GM12878 (cell line): ENCODE data around the gene TPK1. TPM values are rescaled to one million over a fixed set of nuclear protein-coding genes. Genes with fewer than 3 reads are reported as not detected.

Experiments
- ATAC-seq: fragments of 200-7000 bp; cut with Tn5 transposase; 3 replicates; pipeline ENCODE4 v1.9.1; 2020; ENCODE audit warnings: mild to moderate bottlenecking, moderate library complexity
- BruUV-seq: library from RNA; stranded (reverse); fragments of 400-500 nt; replicated peaks from 2 replicates; lab custom pipeline; 2021; lab: Mats Ljungman, UMichigan
- CTCF ChIA-PET: fragments of 300-600 bp; sonication (Branson Sonifier 250); formaldehyde crosslinking; extraction: SDS; loops from one replicate; lab custom pipeline; 2021; ENCODE audit warnings: inconsistent platforms; lab: Yijun Ruan, JAX
- POLR2A ChIA-PET: fragments of 350-600 bp; formaldehyde crosslinking; extraction: SDS; loops from one replicate; lab custom pipeline; 2021; ENCODE audit warnings: inconsistent platforms; lab: Charles Lee
- RAD21 ChIA-PET: fragments of 300-600 bp; sonication (Branson Sonifier 250); formaldehyde crosslinking; loops from one replicate; lab custom pipeline; 2023; ENCODE audit warnings: antibody characterized with exemption; ENCODE audit not compliant: unreplicated experiment; lab: Charles Lee
- SMC1A ChIA-PET: fragments of 300-600 bp; sonication (Branson Sonifier 250); formaldehyde crosslinking; loops from one replicate; lab custom pipeline; 2023; ENCODE audit not compliant: unreplicated experiment, uncharacterized antibody; lab: Charles Lee
- DNase-seq: peaks from one replicate; pipeline ENCODE4 v3.0.0-alpha.2; 2011; ENCODE audit warnings: low read depth, low spot score
- FAIRE-seq: peaks from 3 replicates; lab custom pipeline; 2011; peaks lifted over from hg19 to GRCh38; lab: Jason Lieb, UNC
- H2AFZ ChIP-seq: 2 replicates; pipeline ENCODE4 v1.6.0; 2011; ENCODE audit warnings: low read depth, low read length, control low read depth; ENCODE audit not compliant: control insufficient read depth
- H3K27ac ChIP-seq: 2 replicates; pipeline ENCODE4 v1.5.1; 2011; ENCODE audit warnings: control low read depth; ENCODE audit not compliant: control insufficient read depth, insufficient read depth
- H3K27me3 ChIP-seq, 2 experiments: replicated peaks in 1 of 2; 2 replicates each; pipeline versions ENCODE4 v1.6.0 to v1.6.1; 2011; ENCODE audit warnings: low read length in 1 of 2; ENCODE audit not compliant: control insufficient read depth in 2 of 2, insufficient read depth in 2 of 2
- H3K36me3 ChIP-seq, 2 experiments: 2 replicates each; pipeline ENCODE4 v1.5.1; 2011; ENCODE audit warnings: low read length in 1 of 2; ENCODE audit not compliant: control insufficient read depth in 2 of 2, insufficient read depth in 2 of 2
- H3K4me1 ChIP-seq: 2 replicates; pipeline ENCODE4 v1.6.1; 2011; ENCODE audit warnings: mild to moderate bottlenecking, low read length, moderate library complexity, mixed read lengths; ENCODE audit not compliant: control insufficient read depth, insufficient read depth
- H3K4me2 ChIP-seq: 2 replicates; pipeline ENCODE4 v1.6.0; 2011; ENCODE audit warnings: control low read depth; ENCODE audit not compliant: control insufficient read depth, insufficient read depth
- H3K4me3 ChIP-seq: fragments of 200-600 bp; sonication (generic); 2 replicates; pipeline ENCODE4 v1.5.1; 2016
- H3K79me2 ChIP-seq: 2 replicates; pipeline ENCODE4 v1.6.0; 2011; ENCODE audit warnings: low read length; ENCODE audit not compliant: control insufficient read depth, insufficient read depth
- H3K9ac ChIP-seq: 2 replicates; pipeline ENCODE4 v1.8.0; 2011; ENCODE audit warnings: low read length, control low read depth, mixed read lengths; ENCODE audit not compliant: control insufficient read depth, insufficient read depth
- H3K9me3 ChIP-seq: replicated peaks from 3 replicates; pipeline ENCODE4 v1.5.1; 2011; ENCODE audit warnings: mild to moderate bottlenecking, low read length; ENCODE audit not compliant: control insufficient read depth, insufficient read depth
- H4K20me1 ChIP-seq: 2 replicates; pipeline ENCODE4 v1.6.0; 2011; ENCODE audit not compliant: control insufficient read depth, insufficient read depth
- PBX3 ChIP-seq: IDR thresholded peaks from 2 replicates; pipeline ENCODE4 v1.6.1; 2011; ENCODE audit warnings: mild to moderate bottlenecking, low read depth, low read length, moderate library complexity; ENCODE audit not compliant: insufficient replicate concordance
- PKNOX1 ChIP-seq: fragments of 450-650 bp; IDR thresholded peaks from 2 replicates; pipeline ENCODE4 v1.6.1; 2016; ENCODE audit warnings: mild to moderate bottlenecking
- RBBP5 ChIP-seq: fragments of 200-600 bp; sonication (generic); conservative IDR thresholded peaks from 2 replicates; pipeline ENCODE4 v1.6.1; 2016
- SIX5 ChIP-seq: IDR thresholded peaks from 2 replicates; pipeline ENCODE4 v1.6.1; 2011; ENCODE audit warnings: mild to moderate bottlenecking, low read depth, low read length, moderate library complexity; ENCODE audit not compliant: severe bottlenecking
- SREBF2 ChIP-seq: IDR thresholded peaks from 2 replicates; pipeline ENCODE4 v1.6.1; 2012; ENCODE audit warnings: mild to moderate bottlenecking, low read length
- STAT1 ChIP-seq: fragments of 450-650 bp; conservative IDR thresholded peaks from 2 replicates; pipeline ENCODE4 v1.6.1; 2014; ENCODE audit warnings: antibody characterized with exemption, mild to moderate bottlenecking
- YBX1 ChIP-seq: fragments of 450-650 bp; IDR thresholded peaks from 2 replicates; pipeline ENCODE4 v1.6.1; 2016; ENCODE audit warnings: antibody characterized with exemption
- WGBS: methylation state at CpG from one replicate; pipeline ENCODE4 v1.1.6; 2016; ENCODE audit warnings: low lambda C conversion rate; ENCODE audit not compliant: insufficient replicate concordance, insufficient coverage; ENCODE audit errors: missing lambda C conversion rate; 5-methylcytosine and 5-hydroxymethylcytosine counted together
- in situ Hi-C: fragments of 300-500 bp; cut with MboI; formaldehyde crosslinking; loops from 9 replicates; pipeline ENCODE4 v1.14.3; 2018; ENCODE audit warnings: mixed read lengths
- intact Hi-C: fragments of 100-400 bp; cut with micrococcal nuclease; formaldehyde crosslinking; loops from one replicate; pipeline ENCODE4 v1.14.2; 2022; ENCODE audit not compliant: unreplicated experiment
- polyA plus RNA-seq, 11 experiments: library from polyadenylated mRNA; depleted of rRNA in 4 of 11; unstranded in 6 of 11; stranded (reverse) in 5 of 11; fragments of >200 nt; fragmentation: Nextera tagmentation in 4 of 11; fragmentation: Illumina TruSeq in 1 of 11; extraction: Ambion mirVana in 4 of 11; extraction: Trizol in 1 of 11; gene quantifications; 1 replicate in 1 of 11; 2 replicates in 10 of 11; pipeline versions ENCODE4 v1.2.1 to v1.2.3, GENCODE V29; 2011 to 2016; ENCODE audit warnings: inconsistent platforms in 2 of 11, missing spikeins in 2 of 11, low read depth in 1 of 11
- total RNA-seq, 4 experiments: library from RNA; depleted of rRNA in 3 of 4; stranded (reverse); fragments of >200 nt in 3 of 4; fragmentation: Illumina TruSeq in 1 of 4; extraction: Trizol in 1 of 4; gene quantifications; 2 replicates each; pipeline versions ENCODE4 v1.2.1 to v1.2.3, GENCODE V29; 2013 to 2021

Gene TPK1
- total and polyA plus RNA-seq, 10 of the 15 experiments (the other 5 are each of a cell fraction or from before 2014, with no cell fraction given) = 7.1 to 19.0 (median 9.3) TPM

DNA sequence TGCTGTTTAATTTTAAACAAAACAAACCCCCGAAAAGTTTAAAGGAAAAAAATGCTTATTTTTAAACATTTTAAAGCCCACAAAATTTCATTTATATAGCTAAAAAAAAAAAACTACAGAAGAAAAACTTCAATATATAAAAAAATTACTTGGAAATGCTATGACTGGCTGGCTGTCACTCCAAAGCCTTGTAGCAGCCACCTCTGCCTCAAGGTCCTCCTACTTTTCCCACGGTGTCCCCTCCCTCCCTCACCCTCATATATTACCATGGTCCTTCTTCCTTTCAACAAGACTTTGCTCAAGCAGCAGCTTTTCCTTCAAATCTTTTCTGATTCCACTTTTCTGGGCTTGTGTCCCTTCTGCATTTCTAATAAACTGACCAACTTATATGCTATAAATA, 122.0 kb downstream of the TPK1 start:
- no peaks in the 10 kb centered on the region for H3K36me3 ChIP-seq
- DNase-seq (no peak), ATAC-seq (peak; percentile 66), FAIRE-seq (no peak)
- SMC1A ChIA-PET = interaction anchor here (0.7 to 1.3 kb wide), 3 partner anchors 25 to 133 kb away, joined by 3 read pairs; no protein-coding TSS in a partner anchor
- H3K9ac ChIP-seq = no peak overlapping the region
- intact Hi-C loops = no loop called here
- H3K27ac ChIP-seq = no peak overlapping the region
- CTCF ChIA-PET = no interaction called here
- no peaks in the 10 kb centered on the region; the same call in 2 of the 3 replicates for H3K9me3 ChIP-seq
- TF ChIP-seq PKNOX1 (peak; percentile 78), PBX3 (peak; percentile 28), STAT1 (no peak), RBBP5 (no peak)
- 46% methylated on average over 2 of the region's 2 CpGs for WGBS
- no TSS peak for BruUV-seq
- H3K4me1 ChIP-seq = no peaks in the 10 kb centered on the region
- no peaks in the 10 kb centered on the region for H3K27me3 ChIP-seq
- POLR2A ChIA-PET = interaction anchor here (0.6 kb wide), 2 partner anchors 243 to 1394 kb away, joined by 3 to 5 read pairs; no protein-coding TSS in a partner anchor
- H2AFZ ChIP-seq = no peak overlapping the region
- no peak overlapping the region; the same call in 1 of the 2 replicates for H3K4me2 ChIP-seq
- RAD21 ChIA-PET = no interaction called here
- H4K20me1 ChIP-seq = no peaks in the 10 kb centered on the region
- in situ Hi-C loops = no loop called here
- no peaks in the 10 kb centered on the region for H3K79me2 ChIP-seq
- no peak overlapping the region for H3K4me3 ChIP-seq

DNA sequence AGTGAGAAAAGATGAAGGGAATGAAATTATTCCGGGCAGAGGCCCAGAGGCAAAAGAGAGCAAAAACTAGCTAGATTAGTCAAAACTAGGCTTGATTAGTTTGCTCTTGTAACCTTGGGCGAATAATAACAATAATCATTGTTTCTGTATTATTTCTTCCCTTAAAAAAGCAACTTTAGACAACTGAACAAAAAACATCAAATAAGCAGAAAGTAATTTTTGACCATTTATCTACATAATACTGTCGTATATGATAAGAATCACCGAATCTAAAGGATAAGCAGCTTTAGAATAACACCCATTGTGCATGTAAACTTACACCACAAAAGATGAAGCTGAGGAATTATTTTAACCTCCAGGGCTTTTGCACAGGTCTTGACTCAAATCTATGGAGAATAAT, 125.1 kb downstream of the TPK1 start:
- TF ChIP-seq SREBF2 = no peak
- no peak for TF ChIP-seq YBX1
- no peak for TF ChIP-seq SIX5
- RAD21 ChIA-PET = no interaction called here
- WGBS = 80% methylated on average over 4 of the region's 4 CpGs

More for the DNA sequence above, 125.1 kb downstream of the TPK1 start:
- FAIRE-seq (no peak), ATAC-seq (no peak), DNase-seq (no peak)
- no TSS peak for BruUV-seq
- H4K20me1 ChIP-seq = no peaks in the 10 kb centered on the region
- no peak overlapping the region for H3K4me3 ChIP-seq
- no peak overlapping the region for H3K4me2 ChIP-seq
- in situ Hi-C loops (no loop called here), intact Hi-C loops (no loop called here)
- no peaks in the 10 kb centered on the region for H3K27me3 ChIP-seq
- ChIA-PET CTCF (interaction anchor here (1.0 kb wide), 1 partner anchor 126 kb away, joined by 3 read pairs; no protein-coding TSS in a partner anchor), POLR2A (no interaction called here), SMC1A (no interaction called here)
- no peak overlapping the region for H2AFZ ChIP-seq
- H3K4me1 ChIP-seq = no peaks in the 10 kb centered on the region
- H3K27ac ChIP-seq = no peak overlapping the region
- H3K9ac ChIP-seq = no peak overlapping the region
- H3K79me2 ChIP-seq = no peaks in the 10 kb centered on the region
- no peaks in the 10 kb centered on the region for H3K9me3 ChIP-seq
- H3K36me3 ChIP-seq = no peaks in the 10 kb centered on the region
